CD4-positive, alpha-beta T cell (primary cell): ENCODE measurements around the gene METTL3. TPM values are rescaled to one million over a fixed set of nuclear protein-coding genes. Genes with fewer than 3 reads are reported as not detected.

ENCODE experiments used
- ATAC-seq: fragments of 200-7000 bp; cut with Tn5 transposase; one replicate; pipeline ENCODE4 v1.10.0; 2022; ENCODE audit warnings: mild to moderate bottlenecking; ENCODE audit not compliant: poor library complexity
- CTCF ChIA-PET: fragments of 350-600 bp; sonication (Branson Sonifier 250); formaldehyde crosslinking; loops from one replicate; lab custom pipeline; 2021; ENCODE audit warnings: antibody characterized with exemption, inconsistent platforms; lab: Charles Lee
- POLR2A ChIA-PET: fragments of 350-600 bp; sonication (Branson Sonifier 250); formaldehyde crosslinking; loops from one replicate; lab custom pipeline; 2021; ENCODE audit warnings: antibody characterized with exemption, inconsistent platforms; lab: Charles Lee
- DNase-seq, 14 experiments: peaks; one replicate each; pipeline ENCODE4 v3.0.0-alpha.2; 2013 to 2020; ENCODE audit warnings: mixed read lengths in 2 of 14
- H3K27ac ChIP-seq, 2 donors: one replicate each; pipeline versions ENCODE4 v1.5.1 to v1.7.0; 2013; ENCODE audit warnings: low read length in 2 of 2, low read depth in 1 of 2, mild to moderate bottlenecking in 1 of 2
- H3K27me3 ChIP-seq, 2 experiments: 1 replicate in 1 of 2; 2 replicates in 1 of 2; pipeline versions ENCODE4 v1.6.1 to v1.7.0; 2013; ENCODE audit warnings: low read length in 2 of 2, control low read depth in 1 of 2, mild to moderate bottlenecking in 1 of 2, moderate library complexity in 1 of 2; ENCODE audit not compliant: insufficient read depth in 2 of 2, control insufficient read depth in 1 of 2
- H3K36me3 ChIP-seq: one replicate; pipeline ENCODE4 v1.6.1; 2013; ENCODE audit warnings: low read length, control low read depth; ENCODE audit not compliant: insufficient read depth
- H3K4me1 ChIP-seq: one replicate; pipeline ENCODE4 v1.6.1; 2013; ENCODE audit warnings: low read length, control low read depth; ENCODE audit not compliant: insufficient read depth
- H3K4me3 ChIP-seq: one replicate; pipeline ENCODE4 v1.5.1; 2013; ENCODE audit warnings: mild to moderate bottlenecking, low read length, moderate library complexity
- H3K9me3 ChIP-seq, 2 experiments: 1 replicate in 1 of 2; 2 replicates in 1 of 2; pipeline versions ENCODE4 v1.6.1 to v1.7.0; 2013; ENCODE audit warnings: low read length in 2 of 2, mild to moderate bottlenecking in 2 of 2, control low read depth in 1 of 2, moderate library complexity in 1 of 2; ENCODE audit not compliant: control insufficient read depth in 1 of 2, insufficient read depth in 1 of 2
- H3K27ac Mint-ChIP-seq: one replicate; pipeline ENCODE4 v1.8.0; 2020; ENCODE audit warnings: mixed read lengths
- H3K27me3 Mint-ChIP-seq: one replicate; pipeline ENCODE4 v1.8.0; 2021; ENCODE audit warnings: mixed read lengths
- H3K36me3 Mint-ChIP-seq: one replicate; pipeline ENCODE4 v1.8.0; 2021; ENCODE audit warnings: low read depth, mixed read lengths
- H3K4me1 Mint-ChIP-seq: one replicate; pipeline ENCODE4 v1.8.0; 2021; ENCODE audit warnings: low read depth, mixed read lengths
- H3K4me3 Mint-ChIP-seq: one replicate; pipeline ENCODE4 v1.8.0; 2020; ENCODE audit warnings: mild to moderate bottlenecking, mixed read lengths
- H3K9me3 Mint-ChIP-seq: one replicate; pipeline ENCODE4 v1.8.0; 2020; ENCODE audit warnings: mixed read lengths
- intact Hi-C, 2 experiments: fragments of 100-400 bp; cut with DNase I in 1 of 2; cut with micrococcal nuclease in 1 of 2; formaldehyde crosslinking; loops; one replicate each; pipeline versions ENCODE4 v1.15.1 to v1.9.0; 2023 to 2025; cut with DNase I, micrococcal nuclease
- total RNA-seq, 174 experiments: library from RNA in 2 of 174; stranded (reverse) in 2 of 174; gene quantifications; one replicate each; pipeline ENCODE4 v1.2.3 and lab custom pipeline; 2021 to 2026
- TF ChIP-seq, protein P1 (sequence below): fragments of 200-600 bp; IDR thresholded peaks from one replicate; pipeline ENCODE4 v1.8.0; 2022; ENCODE audit warnings: antibody characterized with exemption, mild to moderate bottlenecking

Gene METTL3
- total RNA-seq, 2 experiments from 2014 or later, result 31.9 to 34.5 TPM

DNA sequence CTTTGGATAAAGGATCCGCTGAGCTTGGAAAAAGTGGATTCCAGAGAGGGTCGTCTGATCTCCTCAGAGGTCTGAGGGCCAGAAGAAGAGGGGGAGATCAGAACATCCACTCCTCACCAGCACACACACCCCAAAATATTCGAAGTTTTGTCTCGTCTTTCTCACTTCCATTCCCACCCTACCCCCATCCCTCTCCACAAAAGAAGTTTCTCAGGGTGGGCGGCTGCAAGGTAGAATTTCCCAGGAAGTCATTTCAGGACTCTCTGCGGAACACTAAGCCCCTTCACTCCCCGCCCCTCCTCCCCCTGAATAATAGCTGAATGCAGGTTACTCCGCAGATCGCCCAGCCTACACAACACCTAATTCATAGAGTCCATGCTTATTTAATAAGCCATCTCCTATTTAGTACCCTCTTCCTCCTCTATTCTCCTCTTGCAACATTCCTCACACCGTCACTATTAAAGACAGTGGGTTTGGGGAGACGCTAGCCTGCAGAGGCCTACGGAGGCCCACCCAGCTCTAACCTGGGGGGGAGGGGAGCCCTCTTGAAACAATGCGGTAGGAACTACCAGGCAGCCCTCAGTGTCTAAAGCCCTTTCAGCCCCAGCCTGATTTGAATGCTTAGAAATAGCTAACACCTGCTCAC is 15.7 kb upstream of the METTL3 start:
- no peak for ATAC-seq
- Mint-ChIP-seq H3K36me3 (no peaks in the 10 kb centered on the region), H3K4me1 (peaks cover 22% of the 10 kb centered on the region), H3K27me3 (no peaks in the 10 kb centered on the region), H3K27ac (peak overlapping the region; percentile 46), H3K9me3 (no peaks in the 10 kb centered on the region), H3K4me3 (peak overlapping the region; percentile 96)
- Histone ChIP-seq H3K9me3 (no peaks in the 10 kb centered on the region), H3K27me3 (no peaks in the 10 kb centered on the region), H3K4me1 (peaks cover 13% of the 10 kb centered on the region), H3K27ac (no peak overlapping the region), H3K4me3 (peak overlapping the region; percentile 74), H3K36me3 (no peaks in the 10 kb centered on the region)
- CTCF ChIA-PET, result interaction anchor here (0.7 to 1.5 kb wide), 2 partner anchors 50 kb away, joined by 3 read pairs; partner anchors contain the start of genes RAB2B and TOX4
- intact Hi-C loops, result loop anchor here (1.0 kb wide), 1 partner anchor 15 kb away; the partner anchor contains the start of gene METTL3 (in 2 of the 2)
- TF ChIP-seq, protein P1, sequence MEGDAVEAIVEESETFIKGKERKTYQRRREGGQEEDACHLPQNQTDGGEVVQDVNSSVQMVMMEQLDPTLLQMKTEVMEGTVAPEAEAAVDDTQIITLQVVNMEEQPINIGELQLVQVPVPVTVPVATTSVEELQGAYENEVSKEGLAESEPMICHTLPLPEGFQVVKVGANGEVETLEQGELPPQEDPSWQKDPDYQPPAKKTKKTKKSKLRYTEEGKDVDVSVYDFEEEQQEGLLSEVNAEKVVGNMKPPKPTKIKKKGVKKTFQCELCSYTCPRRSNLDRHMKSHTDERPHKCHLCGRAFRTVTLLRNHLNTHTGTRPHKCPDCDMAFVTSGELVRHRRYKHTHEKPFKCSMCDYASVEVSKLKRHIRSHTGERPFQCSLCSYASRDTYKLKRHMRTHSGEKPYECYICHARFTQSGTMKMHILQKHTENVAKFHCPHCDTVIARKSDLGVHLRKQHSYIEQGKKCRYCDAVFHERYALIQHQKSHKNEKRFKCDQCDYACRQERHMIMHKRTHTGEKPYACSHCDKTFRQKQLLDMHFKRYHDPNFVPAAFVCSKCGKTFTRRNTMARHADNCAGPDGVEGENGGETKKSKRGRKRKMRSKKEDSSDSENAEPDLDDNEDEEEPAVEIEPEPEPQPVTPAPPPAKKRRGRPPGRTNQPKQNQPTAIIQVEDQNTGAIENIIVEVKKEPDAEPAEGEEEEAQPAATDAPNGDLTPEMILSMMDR, result no peak
- POLR2A ChIA-PET, result interaction anchor here (0.7 to 5.3 kb wide), 16 partner anchors 8 to 1568 kb away, joined by 3 to 54 read pairs (median 4); partner anchors contain the start of genes ACIN1, C14orf119, CHD8 and METTL3
- no peak for DNase-seq

DNA sequence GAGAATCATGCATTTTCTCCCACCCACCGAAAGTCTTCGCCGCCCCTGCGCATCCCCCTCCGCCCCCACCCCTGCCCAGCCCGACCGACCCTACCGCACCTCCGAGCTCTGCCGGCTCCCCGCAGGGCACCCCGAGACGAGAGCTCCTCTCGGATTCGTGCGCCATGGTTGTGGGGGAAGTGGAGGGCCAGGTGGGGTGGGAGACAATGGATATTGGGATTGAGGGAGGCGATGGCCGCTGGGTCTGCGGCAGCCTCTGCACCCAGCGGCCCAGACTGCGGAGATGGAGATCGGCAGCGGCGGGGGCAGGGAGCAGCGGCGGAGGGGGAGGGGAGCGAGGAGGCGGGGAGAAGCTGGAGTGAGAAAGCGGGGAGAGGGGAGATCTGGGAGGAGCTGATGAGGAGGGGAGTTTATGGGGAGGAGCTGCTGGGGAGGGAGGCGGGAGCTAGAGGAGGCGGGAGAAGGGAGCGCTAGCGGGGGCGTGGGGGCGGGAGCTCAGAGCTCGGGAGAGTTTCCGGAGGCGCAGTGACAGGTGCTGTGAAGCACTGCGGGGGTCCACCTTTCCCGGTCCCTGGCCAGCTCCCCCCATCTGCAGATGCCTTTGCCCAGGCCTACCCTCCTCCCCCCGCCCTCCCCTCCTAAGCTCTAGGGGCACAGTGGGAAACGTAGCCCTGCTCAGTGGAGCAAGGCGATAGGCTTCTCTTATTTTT is 15.0 kb upstream of the METTL3 start, which contains the start of gene SALL2:
TSS of gene SALL2 (minus strand) at position 385 of the 710 bp plus-strand sequence. CDS start at position 166, 219 bp downstream.
- CTCF ChIA-PET, result interaction anchor here (0.6 to 1.5 kb wide), 5 partner anchors 24 to 70 kb away, joined by 3 to 5 read pairs (median 3); partner anchors contain the start of genes CHD8, RAB2B and TOX4
- POLR2A ChIA-PET, result interaction anchor here (0.6 to 5.3 kb wide), 15 partner anchors 8 to 1569 kb away, joined by 3 to 54 read pairs (median 4); partner anchors contain the start of genes ACIN1, C14orf119, CHD8 and METTL3

More for the DNA sequence above, 15.0 kb upstream of the METTL3 start, which contains the start of gene SALL2:
- Histone ChIP-seq H3K4me3 (peak within 1 kb of the TSS; percentile 74), H3K4me1 (peaks cover 13% of the 10 kb centered on the region), H3K36me3 (no peaks in the 10 kb centered on the region), H3K27me3 (no peaks in the 10 kb centered on the region), H3K9me3 (no peaks in the 10 kb centered on the region), H3K27ac (peak within 1 kb of the TSS in 1 of 2 donors; percentile 7)
- H3K4me3 Mint-ChIP-seq, result peak within 1 kb of the TSS; percentile 96
- H3K9me3 Mint-ChIP-seq, result no peaks in the 10 kb centered on the region
- peak within 1 kb of the TSS; percentile 55 for H3K27ac Mint-ChIP-seq
- H3K4me1 Mint-ChIP-seq, result peaks cover 22% of the 10 kb centered on the region
- intact Hi-C loops, result loop anchor here (1.0 kb wide), 1 partner anchor 15 kb away; the partner anchor contains the start of gene METTL3 (in 2 of the 2)
- TF ChIP-seq, protein P1, result no peak
- no peaks in the 10 kb centered on the region for H3K27me3 Mint-ChIP-seq
- ATAC-seq (peak; percentile 88), DNase-seq (peak; percentile 18 to 85 (median 61))
- H3K36me3 Mint-ChIP-seq, result no peaks in the 10 kb centered on the region
